ENCODE measurements around the gene FN1. TPM values are rescaled to one million over a fixed set of nuclear protein-coding genes. Genes with fewer than 3 reads are reported as not detected.

Gene FN1
- total RNA-seq (2021; fragmentation: NEBNext Ultra II Directional; extraction: Animal tissue kit (Norgen Biotek cat#: 25700)) (109 and 116 TPM in 2 replicates), polyA plus RNA-seq (2011; rRNA removed) (42.4 and 42.9 TPM in 2 replicates), polyA minus RNA-seq (2011; rRNA and poly(A)+ RNA removed) (75.3 and 112 TPM in 2 replicates)
- 43.8 TPM for polyA plus RNA-seq (2011; cell fraction: cytosol; rRNA removed)
- polyA plus RNA-seq (2011; cell fraction: nucleus; rRNA removed) = 156 TPM
- polyA plus RNA-seq (2012, experiment 1 of 2) = 62.9 to 96.1 TPM (median 74.4 TPM) in 4 replicates
- 11.6 TPM for polyA plus RNA-seq (2012, experiment 2 of 2)
- polyA plus RNA-seq (2013, experiment 1 of 2) = 149 TPM
- 106 TPM for polyA plus RNA-seq (2013, experiment 2 of 2)
- 58.6 TPM for polyA minus RNA-seq (2011; cell fraction: cytosol; rRNA and poly(A)+ RNA removed)
- polyA minus RNA-seq (2011; cell fraction: nucleus; rRNA and poly(A)+ RNA removed) = 61.7 TPM
- long read RNA-seq, experiment 1, full-length matches to known transcripts = 10 of 60 reads
- long read RNA-seq, experiment 1, partial matches to known transcripts = 42 of 60 reads
- long read RNA-seq, experiment 1, other reads (novel, unspliced or antisense) = 8 of 60 reads
- long read RNA-seq, experiment 2, partial matches to known transcripts = 0 of 3 reads
- long read RNA-seq, experiment 2, other reads (novel, unspliced or antisense) = 2 of 3 reads

DNA sequence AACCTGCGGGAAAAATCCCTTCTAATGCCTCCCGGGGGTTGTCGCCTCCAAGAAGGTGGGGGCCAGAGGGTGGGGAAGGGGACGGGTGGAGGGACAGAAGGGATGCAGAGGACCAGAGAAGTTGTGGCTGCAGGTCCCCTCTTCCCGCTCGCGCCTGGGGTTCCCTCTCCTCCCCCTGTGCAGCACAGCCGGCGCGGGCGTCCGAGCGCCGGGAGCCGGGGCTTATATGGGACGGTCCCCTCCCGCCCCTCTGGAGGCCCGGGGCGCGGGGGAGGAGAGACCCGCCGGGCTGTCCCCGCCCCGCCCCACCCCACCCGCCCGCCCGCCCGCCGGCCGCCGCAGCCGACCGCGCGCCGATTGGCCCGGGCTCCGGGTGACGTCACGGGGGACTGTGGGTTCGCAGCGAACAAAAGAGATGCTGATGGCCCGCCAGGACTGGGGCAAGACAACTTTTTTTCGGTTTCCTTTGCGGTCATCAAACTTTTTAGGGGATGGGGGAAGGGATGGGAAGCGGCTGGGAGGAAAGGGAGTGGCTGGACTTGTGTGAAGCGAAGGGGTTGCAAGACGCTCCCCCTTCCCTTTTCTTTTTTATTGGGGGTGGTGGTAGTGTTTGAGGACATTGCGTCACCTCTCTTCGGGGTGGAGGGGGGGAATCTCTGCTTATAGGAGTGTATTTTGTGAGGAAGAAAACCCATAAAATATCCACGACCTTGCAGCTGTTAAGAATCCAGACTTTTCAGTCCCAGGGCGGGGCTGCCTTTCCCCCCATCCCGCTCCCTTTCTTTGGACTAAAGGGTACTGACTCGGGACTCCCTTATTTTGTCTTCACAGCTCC lies at the start of gene FN1:
Gene FN1, minus strand, starts transcription at position 199 of the 835 bp plus-strand sequence. CDS start 266 bp downstream, outside the sequence.
- H2BK20ac ChIP-seq (ENCODE audit: low read length) = no peak within 1 kb of the TSS
- H3K9ac ChIP-seq (replicated peaks in 1 of 4; ENCODE audit: extremely low read depth in 1 of 4, low read depth in 3 of 4, low read length in 3 of 4) = peak within 1 kb of the TSS; percentile 64 to 73 (median 66)
- FAIRE-seq (no peak), DNase-seq (ENCODE audit: low read depth in 1 of 2, low spot score in 2 of 2) (peak; percentile 68 to 91)
- WGBS, 2 experiments (ENCODE audit: extremely low coverage in 1 of 2, insufficient coverage in 1 of 2, insufficient read length in 1 of 2, insufficient replicate concordance in 2 of 2, low coverage in 1 of 2, low lambda C conversion rate in 2 of 2, missing lambda C conversion rate in 1 of 2) = 0% methylated on average over 17 of the region's 54 CpGs; no CpG with 5 or more reads in 1 of the 2 experiments
- POLR2A ChIA-PET (ENCODE audit: partially characterized antibody) = interaction anchor here (0.7 to 2.1 kb wide), 6 partner anchors 11 to 495 kb away, joined by 3 to 5 read pairs (median 3); partner anchors contain the start of gene ATIC
- H3K9me3 ChIP-seq (ENCODE audit: insufficient read depth in 2 of 2, low read depth in 1 of 2, low read length in 1 of 2) = no peaks in the 10 kb centered on the region
- no peak within 1 kb of the TSS for H3K4ac ChIP-seq (replicated peaks; ENCODE audit: insufficient read length, low read depth, low read length)
- peak within 1 kb of the TSS; percentile 75 for H2BK12ac ChIP-seq (ENCODE audit: low read depth, low read length)
- H3K23me2 ChIP-seq (ENCODE audit: low read depth, low read length) = peaks cover 10% of the 10 kb centered on the region
- H2BK120ac ChIP-seq (replicated peaks; ENCODE audit: low read depth, low read length) = no peak within 1 kb of the TSS
- peak within 1 kb of the TSS; percentile 85 for H3K27ac ChIP-seq (ENCODE audit: low read depth, low read length)
- no peak within 1 kb of the TSS for H4K8ac ChIP-seq (ENCODE audit: extremely low read depth, insufficient read depth, low read length)
- CTCF ChIA-PET (ENCODE audit: partially characterized antibody) = interaction anchor here (0.5 to 2.1 kb wide), 4 partner anchors 19 to 495 kb away, joined by 3 to 10 read pairs (median 5); no protein-coding TSS in a partner anchor
- H3K18ac ChIP-seq (ENCODE audit: extremely low read depth, low read length) = peak within 1 kb of the TSS; percentile 87
- H3K4me1 ChIP-seq (replicated peaks in 1 of 4; ENCODE audit: control insufficient read depth in 3 of 4, insufficient read depth in 4 of 4, low read length in 3 of 4) = no peaks in the 10 kb centered on the region; a peak in 1 of 7 replicates
- H3K36me3 ChIP-seq (ENCODE audit: control insufficient read depth in 2 of 4, insufficient read depth in 4 of 4, low read length in 3 of 4) = peaks cover 0 to 8% (median 1%) of the 10 kb centered on the region in 4 experiments; a peak in 4 of 8 replicates
- H4K20me1 ChIP-seq (replicated peaks in 1 of 2; ENCODE audit: control insufficient read depth in 1 of 2, insufficient read depth in 2 of 2, low read length in 2 of 2) = no peaks in the 10 kb centered on the region
- peak within 1 kb of the TSS; percentile 7 for H4K91ac ChIP-seq (replicated peaks; ENCODE audit: insufficient read length, low read length)
- no peak within 1 kb of the TSS for H3K23ac ChIP-seq (ENCODE audit: insufficient read length)
- peak within 1 kb of the TSS; percentile 97 for H2AFZ ChIP-seq (ENCODE audit: low read length)
- no peak within 1 kb of the TSS for H2AK5ac ChIP-seq (ENCODE audit: low read depth, low read length)
- H2BK15ac ChIP-seq (ENCODE audit: low read length) = no peak within 1 kb of the TSS
- no peaks in the 10 kb centered on the region; a peak in 2 of 7 replicates for H3K27me3 ChIP-seq (replicated peaks in 1 of 4; ENCODE audit: control insufficient read depth in 3 of 4, extremely low read depth in 1 of 4, insufficient read depth in 3 of 4, low read length in 3 of 4)
- peak within 1 kb of the TSS; percentile 73 to 95 for H3K4me2 ChIP-seq (ENCODE audit: insufficient read depth in 1 of 2, low read depth in 2 of 2, low read length in 2 of 2)
- H3K79me1 ChIP-seq (ENCODE audit: low read depth, low read length) = no peaks in the 10 kb centered on the region
- peak within 1 kb of the TSS; percentile 80 to 99 (median 84) for H3K4me3 ChIP-seq (ENCODE audit: extremely low read depth in 1 of 4, insufficient read depth in 2 of 4, low read depth in 3 of 4, low read length in 4 of 4)
- H3K14ac ChIP-seq (ENCODE audit: insufficient read length) = no peak within 1 kb of the TSS
- H4K5ac ChIP-seq (ENCODE audit: insufficient read length, low read depth, low read length) = peak within 1 kb of the TSS; percentile 46
- no peaks in the 10 kb centered on the region for H3K79me2 ChIP-seq (ENCODE audit: control insufficient read depth in 1 of 2, insufficient read depth in 2 of 2, low read length in 2 of 2)
- H3K56ac ChIP-seq (replicated peaks; ENCODE audit: insufficient read length, low read depth, low read length) = peak within 1 kb of the TSS; percentile 17
- peak within 1 kb of the TSS; percentile 78 for H2BK5ac ChIP-seq (ENCODE audit: low read depth, low read length)
- TF ChIP-seq TAF1 (IDR thresholded peaks at IDR 0.05; ENCODE audit: low read depth, low read length) (peak; percentile 62), SP1 (IDR thresholded peaks at IDR 0.05; ENCODE audit: low read depth, low read length) (0 out of 2 replicates have a peak, but pooled peaks have one; percentile 24), RFX5 (IDR thresholded peaks at IDR 0.05; ENCODE audit: borderline replicate concordance, low read depth, low read length) (no peak), EP300 (IDR thresholded peaks at IDR 0.05; ENCODE audit: borderline replicate concordance in 1 of 2, low read depth in 2 of 2, low read length in 2 of 2) (0 out of 3 replicates have a peak, but pooled peaks of 1 of the 2 experiments have one; percentile 4), CEBPB (IDR thresholded peaks at IDR 0.05; ENCODE audit: low read depth, low read length) (peak; percentile 85), POLR2A (IDR thresholded peaks at IDR 0.05; ENCODE audit: control extremely low read depth in 1 of 2, low read depth in 2 of 2, low read length in 2 of 2) (peak in 1 of 2 experiments; percentile 63; a peak in 2 of 3 replicates)
- TF ChIP-seq, protein P1, sequence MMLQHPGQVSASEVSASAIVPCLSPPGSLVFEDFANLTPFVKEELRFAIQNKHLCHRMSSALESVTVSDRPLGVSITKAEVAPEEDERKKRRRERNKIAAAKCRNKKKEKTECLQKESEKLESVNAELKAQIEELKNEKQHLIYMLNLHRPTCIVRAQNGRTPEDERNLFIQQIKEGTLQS (IDR thresholded peaks at IDR 0.05; ENCODE audit: insufficient read depth, low read depth, low read length) = 0 out of 2 replicates have a peak, but pooled peaks have one; percentile 41
